GM19438 (cell line): ENCODE measurements around the gene CAND2.
A peak's percentile ranks its signal among the peaks of the same experiment; 100 is the strongest.

ENCODE experiments used
- ATAC-seq: cut with Tn5 transposase; IDR thresholded peaks from one replicate; pipeline ENCODE4 v1.9.1; 2021; ENCODE audit warnings: low read depth; ENCODE audit not compliant: unreplicated experiment

Gene CAND2

DNA sequence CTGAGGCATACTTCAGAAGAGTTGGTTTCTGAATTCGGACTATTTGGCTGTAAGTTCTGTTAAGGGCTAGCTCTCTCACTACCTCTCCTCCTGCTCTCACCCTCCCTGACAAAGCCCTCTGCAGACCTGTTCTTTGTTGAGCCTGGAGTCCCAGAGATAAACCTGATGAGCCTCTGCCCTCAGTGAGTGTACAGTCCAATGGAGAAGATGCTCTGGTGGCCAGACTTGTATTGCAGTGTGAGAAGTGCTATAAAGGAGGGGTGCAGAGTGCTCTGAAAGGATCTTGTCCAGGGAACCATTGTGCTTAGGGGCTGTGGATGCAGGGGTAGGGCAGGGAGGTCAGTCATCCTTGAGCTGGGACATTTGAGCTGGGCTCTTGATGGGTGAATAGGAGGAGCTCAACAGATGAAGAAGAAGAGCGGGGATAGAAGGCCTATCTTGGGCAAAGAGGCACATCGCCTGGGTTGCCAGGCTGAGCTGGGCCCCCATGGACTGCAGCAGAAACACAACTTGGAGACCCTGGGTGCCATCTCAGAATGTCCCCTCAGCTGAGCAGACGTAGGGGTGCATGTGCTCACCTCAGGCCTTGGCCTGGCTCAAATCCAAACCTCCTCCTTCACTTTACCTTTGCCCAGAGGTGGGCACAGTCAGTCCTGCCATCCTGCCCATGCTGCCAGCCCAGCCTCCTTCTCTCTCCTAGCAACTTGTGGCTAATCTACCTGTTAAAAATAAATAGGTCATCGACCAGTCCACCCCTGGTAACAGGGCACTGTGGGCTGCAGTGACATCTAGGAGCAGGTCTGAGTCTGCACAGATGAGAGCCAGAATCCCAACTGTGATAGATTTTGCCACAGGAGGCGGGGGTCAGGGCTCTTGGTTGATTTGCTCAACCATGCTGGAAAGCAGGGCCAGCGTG lies 3.3 kb downstream of the CAND2 start:
- no peak for ATAC-seq

GRCh38 chr3:12803371-12803770 lies 6.9 kb downstream of the CAND2 start:
- no peak for ATAC-seq

GRCh38 chr3:12807066-12807465 lies 10.6 kb downstream of the CAND2 start:
- ATAC-seq = no peak

DNA sequence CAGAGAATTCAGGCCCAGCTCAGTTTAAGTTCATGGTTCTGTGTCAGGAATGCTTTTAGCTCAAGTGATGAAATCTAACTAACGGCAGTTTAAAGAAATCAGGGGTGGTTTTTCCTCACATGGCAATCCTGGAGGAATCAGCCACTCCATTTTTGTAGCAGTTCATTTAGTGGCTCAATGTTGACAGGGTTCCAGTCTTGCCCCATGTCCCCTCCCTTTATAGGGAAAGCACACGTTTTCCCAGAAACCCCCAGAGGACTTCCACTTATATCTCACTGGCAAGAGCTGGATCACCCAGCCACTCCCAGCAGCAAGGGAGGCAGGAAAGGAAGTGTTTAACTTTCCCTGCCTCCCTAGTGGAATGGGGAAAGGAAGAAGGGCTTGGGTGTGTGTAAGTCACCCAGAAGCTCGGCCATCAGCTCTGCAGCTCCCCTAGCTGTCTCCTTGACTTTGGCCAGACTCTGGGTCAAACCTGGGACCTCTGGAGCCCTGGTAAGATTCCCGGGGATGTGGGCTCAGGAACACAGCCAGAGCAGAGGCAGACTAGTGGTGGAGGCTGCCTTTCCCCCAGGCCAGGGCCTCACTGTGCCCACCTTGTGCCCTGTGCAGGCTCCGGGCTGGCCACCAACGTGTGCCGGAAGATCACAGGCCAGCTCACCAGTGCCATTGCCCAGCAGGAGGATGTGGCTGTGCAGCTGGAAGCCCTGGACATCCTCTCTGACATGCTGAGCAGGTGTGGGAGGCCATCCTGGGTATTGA lies 11.3 kb downstream of the CAND2 start:
- no peak for ATAC-seq

DNA sequence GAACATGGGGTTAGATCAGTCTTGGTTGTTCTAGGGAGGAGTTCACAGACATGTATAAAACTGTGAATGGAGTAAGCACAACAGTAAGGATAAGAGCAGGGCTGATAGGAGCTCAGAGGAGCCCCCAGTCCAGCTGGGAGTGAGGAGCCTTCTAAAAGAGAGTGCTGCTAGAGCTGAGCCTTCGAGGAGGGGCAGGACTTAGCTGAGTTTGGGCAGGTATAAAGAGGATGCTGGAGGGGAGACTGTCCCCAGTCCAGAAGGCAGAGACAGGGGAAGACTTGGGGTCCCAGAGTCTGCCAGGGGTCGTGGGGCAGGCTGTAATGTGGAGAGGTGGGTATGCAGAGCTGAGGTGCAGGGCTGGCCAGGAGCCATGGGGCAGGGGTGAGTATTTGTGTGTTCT lies 12.1 kb downstream of the CAND2 start:
- no peak for ATAC-seq

DNA sequence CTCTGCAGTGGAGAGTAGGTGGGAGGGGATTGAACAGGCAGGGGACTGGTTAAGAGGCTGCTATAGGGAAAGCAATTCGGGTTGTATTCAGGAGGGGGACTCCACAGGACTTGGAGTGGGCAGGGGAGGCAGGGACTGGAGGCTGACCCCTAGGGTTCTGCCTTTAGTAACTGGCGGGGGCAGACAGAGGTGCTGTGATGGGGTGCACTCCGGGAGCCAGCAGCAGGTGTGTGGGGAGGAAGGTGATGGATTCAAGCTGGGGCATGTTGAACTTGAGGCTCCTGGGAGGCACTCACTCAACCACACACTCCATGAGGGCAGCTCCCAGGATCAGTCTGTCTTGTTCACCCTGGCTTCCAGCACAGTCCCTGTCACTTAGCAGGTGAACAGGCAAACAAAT lies 12.5 kb downstream of the CAND2 start:
- no peak for ATAC-seq

DNA sequence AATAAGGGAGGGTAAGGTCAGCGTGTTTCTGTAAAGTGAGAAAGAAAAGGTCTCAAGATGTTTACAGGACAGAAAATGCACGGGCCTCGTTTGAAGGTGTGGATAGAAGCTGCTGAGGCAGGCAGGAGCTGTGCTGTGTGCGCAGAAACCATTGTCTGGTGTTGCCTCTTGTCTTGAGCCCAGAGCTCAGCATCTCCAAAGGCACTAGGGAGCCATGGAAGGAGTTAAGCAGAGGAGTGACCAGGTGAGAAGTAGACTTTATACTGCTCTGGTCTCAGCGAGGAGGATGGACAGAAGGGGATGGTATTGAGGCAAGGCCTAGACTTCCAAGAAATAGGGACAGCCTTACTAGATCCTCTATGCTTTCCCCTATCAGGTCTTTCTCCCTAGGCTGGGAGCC lies 13.0 kb downstream of the CAND2 start:
- no peak for ATAC-seq

DNA sequence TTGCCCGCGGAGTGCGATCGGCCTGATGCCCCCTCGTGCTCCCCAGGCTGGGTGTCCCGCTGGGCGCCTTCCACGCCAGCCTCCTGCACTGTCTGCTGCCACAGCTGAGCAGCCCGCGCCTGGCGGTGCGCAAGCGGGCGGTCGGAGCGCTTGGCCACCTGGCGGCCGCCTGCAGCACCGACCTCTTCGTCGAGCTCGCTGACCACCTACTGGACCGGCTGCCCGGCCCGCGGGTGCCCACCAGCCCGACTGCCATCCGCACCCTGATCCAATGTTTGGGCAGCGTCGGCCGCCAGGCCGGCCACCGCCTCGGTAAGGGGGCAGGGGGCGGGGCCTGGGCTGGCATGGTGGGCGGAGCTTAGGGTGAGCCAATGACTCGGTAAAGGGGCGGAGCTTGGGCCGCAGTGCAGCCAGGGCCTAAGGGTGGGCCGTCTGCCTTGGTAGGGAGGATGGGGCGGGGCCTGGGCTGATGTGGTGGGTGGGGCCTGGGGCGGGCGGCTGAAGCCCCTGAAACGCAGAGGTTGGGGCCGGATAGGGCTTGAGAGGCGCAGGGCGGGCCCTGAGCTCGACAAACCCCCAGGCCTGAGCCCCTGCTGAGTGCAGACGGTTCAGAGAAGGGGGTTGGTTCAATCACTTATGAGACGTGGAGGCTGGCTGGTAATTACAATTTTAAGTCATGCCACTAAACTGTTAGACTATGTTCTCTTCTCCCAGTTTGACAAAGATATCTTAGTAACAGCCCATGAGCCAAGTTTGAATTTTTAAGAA lies 13.7 kb downstream of the CAND2 start:
- peak; percentile 99 for ATAC-seq

- ATAC-seq = no peak
Measured at GRCh38 chr3:12810961-12811360, 14.5 kb downstream of the CAND2 start.

- ATAC-seq = no peak
Measured at GRCh38 chr3:12812812-12813211, 16.3 kb downstream of the CAND2 start.

- no peak for ATAC-seq
Measured at GRCh38 chr3:12813967-12814366, 17.5 kb downstream of the CAND2 start.

DNA sequence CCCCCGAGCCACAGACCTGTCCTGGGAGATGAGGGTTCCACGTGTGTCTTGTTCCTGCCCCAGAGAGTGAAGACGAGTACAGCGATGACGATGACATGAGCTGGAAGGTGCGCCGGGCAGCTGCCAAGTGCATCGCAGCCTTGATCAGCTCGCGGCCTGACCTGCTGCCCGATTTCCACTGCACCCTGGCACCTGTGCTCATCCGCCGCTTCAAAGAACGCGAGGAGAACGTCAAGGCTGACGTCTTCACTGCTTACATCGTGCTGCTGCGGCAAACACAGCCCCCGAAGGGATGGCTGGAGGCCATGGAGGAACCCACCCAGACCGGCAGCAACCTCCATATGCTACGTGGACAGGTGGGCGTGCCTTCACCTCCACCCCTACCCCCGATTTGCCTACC lies 18.6 kb downstream of the CAND2 start:
- ATAC-seq = no peak

DNA sequence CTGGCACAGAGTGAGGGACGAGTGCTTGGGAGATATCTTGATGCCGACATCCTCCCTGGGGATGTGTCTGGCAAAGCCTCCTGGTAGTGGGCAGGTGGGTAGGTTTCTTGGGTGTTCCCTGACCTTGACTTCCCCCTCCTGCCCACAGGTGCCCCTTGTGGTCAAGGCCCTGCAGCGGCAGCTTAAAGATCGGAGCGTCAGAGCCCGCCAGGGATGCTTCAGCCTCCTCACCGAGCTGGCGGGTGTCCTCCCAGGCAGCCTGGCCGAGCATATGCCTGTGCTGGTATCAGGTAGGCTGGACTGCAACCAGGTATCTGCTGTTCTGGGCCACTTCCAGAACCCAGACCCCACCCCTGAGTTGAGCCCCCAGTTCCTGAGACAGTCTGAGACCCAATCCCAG lies 19.2 kb downstream of the CAND2 start:
- ATAC-seq = no peak

DNA sequence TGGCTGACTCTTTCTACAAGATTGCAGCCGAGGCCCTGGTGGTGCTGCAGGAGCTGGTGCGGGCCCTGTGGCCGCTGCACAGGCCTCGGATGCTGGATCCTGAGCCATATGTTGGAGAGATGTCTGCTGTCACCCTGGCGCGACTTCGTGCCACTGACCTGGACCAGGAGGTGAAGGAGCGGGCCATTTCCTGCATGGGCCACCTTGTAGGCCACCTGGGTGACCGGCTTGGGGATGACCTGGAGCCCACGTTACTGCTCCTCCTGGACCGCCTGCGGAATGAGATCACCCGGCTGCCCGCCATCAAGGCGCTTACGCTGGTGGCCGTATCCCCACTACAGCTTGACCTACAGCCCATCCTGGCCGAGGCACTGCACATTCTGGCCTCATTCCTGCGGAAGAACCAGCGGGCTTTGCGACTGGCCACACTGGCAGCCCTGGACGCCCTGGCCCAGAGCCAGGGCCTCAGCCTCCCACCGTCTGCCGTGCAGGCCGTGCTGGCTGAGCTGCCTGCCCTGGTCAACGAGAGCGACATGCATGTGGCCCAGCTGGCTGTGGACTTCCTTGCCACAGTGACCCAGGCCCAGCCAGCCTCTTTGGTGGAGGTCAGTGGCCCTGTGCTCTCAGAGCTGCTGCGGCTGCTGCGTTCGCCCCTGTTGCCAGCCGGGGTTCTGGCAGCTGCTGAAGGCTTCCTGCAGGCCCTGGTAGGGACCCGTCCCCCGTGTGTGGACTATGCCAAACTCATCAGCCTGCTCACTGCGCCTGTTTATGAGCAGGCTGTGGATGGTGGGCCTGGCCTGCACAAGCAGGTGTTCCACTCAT lies 20.3 kb downstream of the CAND2 start:
- no peak for ATAC-seq

DNA sequence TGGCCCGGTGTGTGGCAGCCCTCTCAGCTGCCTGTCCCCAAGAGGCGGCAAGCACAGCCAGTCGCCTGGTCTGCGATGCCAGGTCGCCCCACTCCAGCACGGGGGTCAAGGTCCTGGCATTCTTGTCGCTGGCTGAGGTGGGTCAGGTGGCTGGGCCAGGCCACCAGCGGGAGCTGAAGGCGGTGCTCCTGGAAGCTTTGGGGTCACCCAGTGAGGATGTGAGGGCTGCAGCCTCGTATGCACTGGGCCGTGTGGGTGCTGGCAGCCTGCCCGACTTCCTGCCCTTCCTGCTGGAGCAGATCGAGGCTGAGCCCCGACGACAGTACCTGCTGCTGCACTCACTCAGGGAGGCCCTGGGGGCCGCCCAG lies 20.8 kb downstream of the CAND2 start:
- no peak for ATAC-seq

GRCh38 chr3:12818273-12818672 lies 21.8 kb downstream of the CAND2 start:
- ATAC-seq = no peak

DNA sequence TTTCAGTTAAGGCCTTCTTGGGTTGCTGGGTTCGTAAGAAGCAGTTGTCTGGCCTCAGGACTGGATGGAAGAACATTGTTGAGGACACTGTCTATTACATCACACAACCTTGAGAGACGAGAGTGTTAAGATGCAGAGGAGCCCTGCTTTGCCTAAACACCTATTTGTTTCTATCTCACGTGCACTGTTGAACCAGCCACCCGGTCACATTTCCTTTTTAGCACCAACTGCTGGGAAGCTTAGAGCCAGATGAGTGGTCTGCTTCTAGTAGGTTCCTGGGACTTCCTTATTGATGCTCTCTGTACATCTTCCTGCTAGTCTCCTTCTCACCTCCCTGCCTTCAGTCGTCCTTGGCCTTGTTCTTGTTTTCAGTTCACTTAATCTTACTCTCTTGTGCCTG lies 22.3 kb downstream of the CAND2 start:
- no peak for ATAC-seq

DNA sequence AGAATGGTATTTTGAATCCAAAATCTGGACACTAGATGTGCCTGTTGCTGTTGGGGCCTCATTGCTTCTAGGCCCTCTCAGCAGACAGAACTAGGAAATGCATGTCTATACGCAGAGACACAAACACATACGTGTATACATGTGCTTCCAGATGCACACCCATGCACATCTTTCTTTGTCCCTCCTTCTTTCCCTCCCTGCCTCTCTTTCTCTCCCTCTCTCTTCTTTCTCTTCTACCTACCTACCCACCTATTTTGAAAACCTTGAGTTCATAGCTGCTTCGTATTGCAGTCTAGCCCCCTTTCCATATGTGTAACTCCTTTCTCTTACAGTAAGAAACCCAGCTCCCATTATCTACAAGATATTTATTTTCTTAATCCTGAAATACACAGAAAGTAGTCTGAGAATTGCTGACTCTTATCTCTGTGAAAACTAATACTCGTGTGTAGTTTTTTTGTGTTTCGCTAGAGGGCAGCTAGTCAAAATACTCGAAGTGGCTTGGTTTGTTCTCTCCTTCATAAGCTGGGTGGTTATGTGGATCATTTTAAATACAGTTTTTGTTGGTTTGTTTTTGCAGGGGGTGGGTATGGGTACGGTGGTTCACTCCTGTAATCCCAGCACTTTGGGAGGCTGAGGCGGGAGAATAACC lies 26.4 kb downstream of the CAND2 start:
- ATAC-seq = no peak

DNA sequence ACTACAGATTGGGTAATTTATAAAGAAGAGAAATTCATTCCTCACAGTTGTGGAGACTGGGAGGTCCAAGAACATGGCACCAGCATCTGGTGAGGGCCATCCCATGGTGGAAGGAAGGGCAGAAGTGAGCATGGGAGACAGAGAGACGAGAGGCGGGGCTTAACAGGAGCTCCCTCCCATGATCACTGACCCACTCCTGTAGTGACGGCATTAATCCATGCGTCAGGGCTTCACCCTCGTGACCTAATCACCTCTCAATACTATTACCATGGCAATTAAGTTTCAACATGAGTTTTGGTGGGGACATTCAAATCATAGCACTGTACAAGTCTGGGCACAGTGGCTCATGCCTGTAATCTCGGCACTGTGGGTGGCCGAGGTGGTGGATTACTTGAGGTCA lies 27.8 kb downstream of the CAND2 start:
- ATAC-seq = no peak

DNA sequence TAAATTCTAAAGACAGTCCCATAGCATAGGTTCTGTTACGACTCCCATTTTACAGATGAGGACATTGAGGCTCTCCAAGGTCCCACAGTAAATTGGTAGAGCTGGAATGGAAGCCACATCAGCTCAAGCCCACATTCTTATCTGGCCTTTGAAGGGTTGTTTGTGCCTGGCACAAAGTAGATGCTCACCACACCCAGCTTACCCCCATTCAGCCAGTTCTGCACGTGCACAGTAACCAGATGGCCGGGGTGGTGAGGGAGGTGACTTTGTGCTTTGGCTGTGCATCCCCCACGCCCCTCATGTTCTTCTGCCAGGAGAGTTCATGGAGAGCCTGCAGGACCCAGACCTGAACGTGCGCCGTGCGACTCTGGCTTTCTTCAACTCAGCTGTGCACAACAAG lies 28.7 kb downstream of the CAND2 start:
- ATAC-seq = no peak
